IMR-90 (cell line): ENCODE results near the gene CDH23.

ENCODE experiments used
- BHLHE40 ChIP-seq: fragments of 150-350 bp; IDR thresholded peaks from 2 replicates; pipeline ENCODE4 v1.6.1; 2016; ENCODE audit warnings: mild to moderate bottlenecking, low read depth, low read length
- CTCF ChIP-seq: conservative IDR thresholded peaks from 2 replicates; pipeline ENCODE4 v1.5.1; 2012; ENCODE audit warnings: mild to moderate bottlenecking, low read depth, low read length, improper control_type of control experiment
- POLR2A ChIP-seq: IDR thresholded peaks from 2 replicates; pipeline ENCODE4 v1.6.1; 2012; ENCODE audit warnings: mild to moderate bottlenecking, low read depth, low read length
- RAD21 ChIP-seq: IDR thresholded peaks from 2 replicates; pipeline ENCODE4 v1.6.1; 2012; ENCODE audit warnings: low read length, improper control_type of control experiment
- RFX5 ChIP-seq: IDR thresholded peaks from 2 replicates; pipeline ENCODE4 v1.8.0; 2012; ENCODE audit warnings: low read depth, mild to moderate bottlenecking, low read length, moderate library complexity
- SMC3 ChIP-seq: fragments of 150-350 bp; IDR thresholded peaks from 2 replicates; pipeline ENCODE4 v1.6.1; 2016; ENCODE audit warnings: low read depth, mild to moderate bottlenecking, antibody characterized with exemption, low read length, moderate library complexity
- USF2 ChIP-seq: fragments of 150-350 bp; IDR thresholded peaks from 2 replicates; pipeline ENCODE4 v1.6.1; 2017; ENCODE audit warnings: mild to moderate bottlenecking, antibody characterized with exemption, low read length, low read depth

- TF ChIP-seq RFX5 (no peak), CTCF (no peak), USF2 (no peak), POLR2A (no peak), SMC3 (no peak), RAD21 (no peak), BHLHE40 (no peak)
Observed at GRCh38 chr10:71434760-71435394, 38.2 kb downstream of the CDH23 start.
